GM23338 (cell line): ENCODE results near the gene AGAP1.

Experiments
- CREB1 ChIP-seq: fragments of 250-450 bp; sonication (Bioruptor Pico); IDR thresholded peaks from 2 replicates; pipeline ENCODE4 v1.5.0; 2020; ENCODE audit warnings: low read depth, mild to moderate bottlenecking, moderate library complexity
- CTCF ChIP-seq, 2 experiments: fragments of 200-600 bp in 1 of 2; sonication (generic) in 1 of 2; conservative IDR thresholded peaks; 2 replicates each; pipeline versions ENCODE4 v1.5.1 to v1.6.1; 2016 to 2017; ENCODE audit warnings: antibody characterized with exemption in 2 of 2, low read depth in 2 of 2, mild to moderate bottlenecking in 2 of 2, moderate library complexity in 1 of 2
- ETS1 ChIP-seq: IDR thresholded peaks from 2 replicates; pipeline ENCODE4 v1.6.1; 2016; ENCODE audit warnings: antibody characterized with exemption
- EZH2 ChIP-seq: fragments of 200-600 bp; sonication (generic); IDR thresholded peaks from one replicate; pipeline ENCODE4 v1.8.0; 2017; ENCODE audit warnings: antibody characterized with exemption, mild to moderate bottlenecking, low read depth; ENCODE audit not compliant: unreplicated experiment
- EZH2phosphoT487 ChIP-seq: fragments of 200-600 bp; sonication (generic); IDR thresholded peaks from one replicate; pipeline ENCODE4 v1.8.1; 2018; ENCODE audit warnings: antibody characterized with exemption; ENCODE audit not compliant: unreplicated experiment
- NANOG ChIP-seq: IDR thresholded peaks from 2 replicates; pipeline ENCODE4 v1.6.1; 2016; ENCODE audit warnings: antibody characterized with exemption, borderline replicate concordance
- POLR2AphosphoS5 ChIP-seq: IDR thresholded peaks from 2 replicates; pipeline ENCODE4 v1.6.1; 2016; ENCODE audit warnings: antibody characterized with exemption, low read depth
- REST ChIP-seq: IDR thresholded peaks from one replicate; pipeline ENCODE4 v1.6.1; 2018; ENCODE audit warnings: antibody characterized with exemption; ENCODE audit not compliant: unreplicated experiment
- ZNF114 ChIP-seq: fragments of 250-450 bp; sonication (Bioruptor Pico); IDR thresholded peaks from 2 replicates; pipeline ENCODE4 v1.5.0; 2020; ENCODE audit warnings: mild to moderate bottlenecking, moderate library complexity
- ZNF331 ChIP-seq: fragments of 250-450 bp; sonication (Bioruptor Pico); IDR thresholded peaks from 2 replicates; pipeline ENCODE4 v1.5.0; 2020; ENCODE audit warnings: low read depth, mild to moderate bottlenecking, moderate library complexity

- TF ChIP-seq CTCF (conservative IDR thresholded peaks at IDR 0.05; ENCODE audit: low read depth in 2 of 2) (no peak), POLR2AphosphoS5 (no peak), ZNF331 (CRISPR knock-in tag) (no peak), REST (no peak), EZH2phosphoT487 (no peak), EZH2 (no peak), ETS1 (no peak), NANOG (no peak), CREB1 (CRISPR knock-in tag) (no peak), ZNF114 (CRISPR knock-in tag) (no peak)
Observed at GRCh38 chr2:235773188-235773928, 279.5 kb downstream of the AGAP1 start.
